WTC11 (cell line): ENCODE measurements around the gene ADK.

Experiments
- AFF4 ChIP-seq: sonication (generic); formaldehyde crosslinking; IDR thresholded peaks from 2 replicates; pipeline ENCODE4 v1.8.1; 2023; ENCODE audit warnings: mild to moderate bottlenecking, missing genetic modification reagents, borderline replicate concordance
- ARID4B ChIP-seq: sonication (generic); formaldehyde crosslinking; IDR thresholded peaks from 2 replicates; pipeline ENCODE4 v1.8.0; 2023; ENCODE audit warnings: missing genetic modification reagents, mild to moderate bottlenecking, borderline replicate concordance
- CTCF ChIP-seq: fragments of 200-600 bp; IDR thresholded peaks from 2 replicates; pipeline ENCODE4 v1.8.0; 2022; ENCODE audit warnings: antibody characterized with exemption
- ESRRA ChIP-seq: sonication (generic); formaldehyde crosslinking; IDR thresholded peaks from 2 replicates; pipeline ENCODE4 v1.8.1; 2022; ENCODE audit warnings: mild to moderate bottlenecking, missing genetic modification reagents, borderline replicate concordance
- FOXP1 ChIP-seq: sonication (generic); formaldehyde crosslinking; IDR thresholded peaks from 2 replicates; pipeline ENCODE4 v1.8.0; 2022; ENCODE audit warnings: missing genetic modification reagents, mild to moderate bottlenecking, moderate library complexity, borderline replicate concordance
- MAX ChIP-seq: sonication (generic); formaldehyde crosslinking; IDR thresholded peaks from 2 replicates; pipeline ENCODE4 v1.8.0; 2022; ENCODE audit warnings: mild to moderate bottlenecking, missing genetic modification reagents
- MYBL2 ChIP-seq: sonication (generic); formaldehyde crosslinking; IDR thresholded peaks from 2 replicates; pipeline ENCODE4 v1.8.1; 2023; ENCODE audit warnings: mild to moderate bottlenecking, moderate library complexity, missing genetic modification reagents
- NFYB ChIP-seq: sonication (generic); formaldehyde crosslinking; conservative IDR thresholded peaks from 2 replicates; pipeline ENCODE4 v1.8.0; 2022; ENCODE audit warnings: low read depth, missing genetic modification reagents
- NR1H2 ChIP-seq: sonication (generic); formaldehyde crosslinking; IDR thresholded peaks from 2 replicates; pipeline ENCODE4 v1.9.0; 2021; ENCODE audit warnings: mild to moderate bottlenecking, moderate library complexity, missing genetic modification reagents
- NR2C2 ChIP-seq: sonication (generic); formaldehyde crosslinking; IDR thresholded peaks from 2 replicates; pipeline ENCODE4 v1.8.0; 2022; ENCODE audit warnings: mild to moderate bottlenecking, missing genetic modification reagents
- SMAD3 ChIP-seq: sonication (generic); formaldehyde crosslinking; IDR thresholded peaks from 2 replicates; pipeline ENCODE4 v1.8.0; 2022; ENCODE audit warnings: missing genetic modification reagents, mild to moderate bottlenecking, borderline replicate concordance
- SP1 ChIP-seq: sonication (generic); formaldehyde crosslinking; conservative IDR thresholded peaks from 2 replicates; pipeline ENCODE4 v1.8.1; 2022; ENCODE audit warnings: missing genetic modification reagents
- ZNF121 ChIP-seq: sonication (generic); formaldehyde crosslinking; IDR thresholded peaks from 2 replicates; pipeline ENCODE4 v1.8.0; 2023; ENCODE audit warnings: missing genetic modification reagents
- TF ChIP-seq, protein P1 (sequence below): sonication (generic); formaldehyde crosslinking; IDR thresholded peaks from 2 replicates; pipeline ENCODE4 v1.8.0; 2022; ENCODE audit warnings: mild to moderate bottlenecking, missing genetic modification reagents

GRCh38 chr10:74276416-74276815, 125.4 kb downstream of the ADK start:
- TF ChIP-seq ARID4B (CRISPR knock-in tag) (no peak), CTCF (no peak), MYBL2 (no peak), SP1 (CRISPR knock-in tag) (no peak), ZNF121 (no peak), NFYB (CRISPR knock-in tag) (no peak), AFF4 (CRISPR knock-in tag) (no peak), ESRRA (no peak), SMAD3 (CRISPR knock-in tag) (no peak), NR2C2 (CRISPR knock-in tag) (no peak), MAX (CRISPR knock-in tag) (no peak), NR1H2 (CRISPR knock-in tag) (no peak), FOXP1 (no peak)
- TF ChIP-seq, protein P1, sequence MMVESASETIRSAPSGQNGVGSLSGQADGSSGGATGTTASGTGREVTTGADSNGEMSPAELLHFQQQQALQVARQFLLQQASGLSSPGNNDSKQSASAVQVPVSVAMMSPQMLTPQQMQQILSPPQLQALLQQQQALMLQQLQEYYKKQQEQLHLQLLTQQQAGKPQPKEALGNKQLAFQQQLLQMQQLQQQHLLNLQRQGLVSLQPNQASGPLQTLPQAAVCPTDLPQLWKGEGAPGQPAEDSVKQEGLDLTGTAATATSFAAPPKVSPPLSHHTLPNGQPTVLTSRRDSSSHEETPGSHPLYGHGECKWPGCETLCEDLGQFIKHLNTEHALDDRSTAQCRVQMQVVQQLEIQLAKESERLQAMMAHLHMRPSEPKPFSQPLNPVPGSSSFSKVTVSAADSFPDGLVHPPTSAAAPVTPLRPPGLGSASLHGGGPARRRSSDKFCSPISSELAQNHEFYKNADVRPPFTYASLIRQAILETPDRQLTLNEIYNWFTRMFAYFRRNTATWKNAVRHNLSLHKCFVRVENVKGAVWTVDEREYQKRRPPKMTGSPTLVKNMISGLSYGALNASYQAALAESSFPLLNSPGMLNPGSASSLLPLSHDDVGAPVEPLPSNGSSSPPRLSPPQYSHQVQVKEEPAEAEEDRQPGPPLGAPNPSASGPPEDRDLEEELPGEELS (CRISPR knock-in tag) = no peak
